ENCODE results near the gene FRAS1. TPM values are rescaled to one million over a fixed set of nuclear protein-coding genes. Genes with fewer than 3 reads are reported as not detected.

FRAS1 gene
- total and polyA plus RNA-seq, 8 donors, result 15.3 to 48.9 (median 40.4) TPM

DNA sequence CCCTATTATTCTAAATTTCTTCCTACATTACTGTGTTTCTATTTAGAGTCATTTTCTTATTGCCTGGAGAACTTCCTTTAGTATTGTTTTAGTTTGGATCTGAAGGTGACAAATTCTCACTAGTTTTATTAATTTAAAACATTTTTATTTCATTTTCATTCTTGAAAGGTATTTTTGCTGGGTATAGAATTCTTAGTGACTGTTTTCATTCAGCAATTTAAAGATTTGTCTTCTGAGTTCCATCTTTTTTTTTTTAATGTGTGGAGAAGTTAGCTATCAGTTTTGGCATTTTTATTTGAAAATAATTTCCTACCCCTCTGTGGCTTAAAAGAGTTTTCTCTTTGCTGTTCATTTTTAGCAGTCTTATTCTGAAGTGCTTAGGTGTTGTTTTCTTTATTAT, 169.2 kb downstream of the FRAS1 start:
- Histone ChIP-seq H3K27me3 (no peaks in the 10 kb centered on the region), H3K36me3 (no peaks in the 10 kb centered on the region), H3K27ac (no peak overlapping the region), H3K4me1 (no peaks in the 10 kb centered on the region), H3K9me3 (peaks cover 0 to 18% of the 10 kb centered on the region in 2 donors), H3K4me3 (no peak overlapping the region)
- DNase-seq (no peak), ATAC-seq (no peak)
- intact Hi-C loops (cut with DNase I), result no loop called here
- TF ChIP-seq, protein P1, sequence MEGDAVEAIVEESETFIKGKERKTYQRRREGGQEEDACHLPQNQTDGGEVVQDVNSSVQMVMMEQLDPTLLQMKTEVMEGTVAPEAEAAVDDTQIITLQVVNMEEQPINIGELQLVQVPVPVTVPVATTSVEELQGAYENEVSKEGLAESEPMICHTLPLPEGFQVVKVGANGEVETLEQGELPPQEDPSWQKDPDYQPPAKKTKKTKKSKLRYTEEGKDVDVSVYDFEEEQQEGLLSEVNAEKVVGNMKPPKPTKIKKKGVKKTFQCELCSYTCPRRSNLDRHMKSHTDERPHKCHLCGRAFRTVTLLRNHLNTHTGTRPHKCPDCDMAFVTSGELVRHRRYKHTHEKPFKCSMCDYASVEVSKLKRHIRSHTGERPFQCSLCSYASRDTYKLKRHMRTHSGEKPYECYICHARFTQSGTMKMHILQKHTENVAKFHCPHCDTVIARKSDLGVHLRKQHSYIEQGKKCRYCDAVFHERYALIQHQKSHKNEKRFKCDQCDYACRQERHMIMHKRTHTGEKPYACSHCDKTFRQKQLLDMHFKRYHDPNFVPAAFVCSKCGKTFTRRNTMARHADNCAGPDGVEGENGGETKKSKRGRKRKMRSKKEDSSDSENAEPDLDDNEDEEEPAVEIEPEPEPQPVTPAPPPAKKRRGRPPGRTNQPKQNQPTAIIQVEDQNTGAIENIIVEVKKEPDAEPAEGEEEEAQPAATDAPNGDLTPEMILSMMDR (IDR thresholded peaks at IDR 0.05), result no peak

GRCh38 chr4:78227411-78228057, 170.4 kb downstream of the FRAS1 start:
- Histone ChIP-seq H3K4me3 (no peak overlapping the region), H3K36me3 (no peaks in the 10 kb centered on the region), H3K27me3 (no peaks in the 10 kb centered on the region), H3K27ac (no peak overlapping the region), H3K4me1 (no peaks in the 10 kb centered on the region), H3K9me3 (peaks cover 0 to 18% of the 10 kb centered on the region in 2 donors)
- ATAC-seq (no peak), DNase-seq (no peak)
- TF ChIP-seq, protein P1 (IDR thresholded peaks at IDR 0.05), result no peak
- intact Hi-C loops (cut with DNase I), result no loop called here

DNA sequence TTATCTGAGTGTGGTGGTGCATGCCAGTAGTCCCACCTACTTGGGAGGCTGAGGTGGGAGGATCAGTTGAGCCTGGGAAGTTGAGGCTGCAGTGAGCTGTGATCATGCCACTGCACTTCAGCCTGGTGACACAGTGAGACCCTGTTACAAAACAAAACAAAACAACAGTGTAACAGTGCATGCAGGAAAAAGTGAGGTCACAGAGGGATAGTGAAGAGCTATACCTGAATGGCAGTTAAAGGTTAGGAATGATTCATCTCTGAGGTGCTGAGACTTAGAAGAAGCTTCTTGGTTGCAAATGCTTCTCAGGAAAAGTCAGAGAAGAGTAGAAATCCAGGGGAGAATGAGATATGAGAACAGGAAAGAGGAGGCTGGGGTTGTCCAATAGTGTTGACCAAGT, 178.7 kb downstream of the FRAS1 start:
- no peak overlapping the region for H3K27ac ChIP-seq
- TF ChIP-seq, protein P1 (IDR thresholded peaks at IDR 0.05), result no peak
- ATAC-seq (no peak), DNase-seq (no peak)
- H3K9me3 ChIP-seq, result no peaks in the 10 kb centered on the region
- H3K36me3 ChIP-seq, result no peaks in the 10 kb centered on the region
- H3K4me3 ChIP-seq, result no peak overlapping the region
- no peaks in the 10 kb centered on the region for H3K4me1 ChIP-seq
- H3K27me3 ChIP-seq, result no peaks in the 10 kb centered on the region
- intact Hi-C loops (cut with DNase I), result no loop called here

DNA sequence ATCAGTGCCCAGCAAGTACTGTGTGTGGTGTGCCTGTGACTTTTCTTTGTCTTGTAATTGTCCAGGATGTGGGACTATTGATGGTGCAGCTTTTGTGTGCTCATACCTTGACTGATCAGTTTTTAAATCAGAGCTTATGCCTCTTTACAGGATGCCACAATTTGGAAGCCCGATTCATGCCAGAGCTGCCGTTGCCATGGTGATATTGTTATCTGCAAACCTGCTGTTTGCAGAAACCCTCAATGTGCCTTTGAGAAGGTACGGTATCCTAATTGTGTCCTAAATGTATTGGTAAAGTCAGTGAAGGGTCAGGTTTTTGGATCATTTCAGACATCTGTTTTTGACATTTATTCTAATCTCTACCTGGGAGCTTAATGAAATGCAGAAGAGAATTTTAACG, 180.2 kb downstream of the FRAS1 start:
- Histone ChIP-seq H3K4me3 (no peak overlapping the region), H3K27ac (no peak overlapping the region), H3K27me3 (no peaks in the 10 kb centered on the region), H3K4me1 (no peaks in the 10 kb centered on the region), H3K9me3 (no peaks in the 10 kb centered on the region), H3K36me3 (no peaks in the 10 kb centered on the region)
- no peak for ATAC-seq
- TF ChIP-seq, protein P1 (IDR thresholded peaks at IDR 0.05), result no peak
- intact Hi-C loops (cut with DNase I), result no loop called here
- no peak for DNase-seq

DNA sequence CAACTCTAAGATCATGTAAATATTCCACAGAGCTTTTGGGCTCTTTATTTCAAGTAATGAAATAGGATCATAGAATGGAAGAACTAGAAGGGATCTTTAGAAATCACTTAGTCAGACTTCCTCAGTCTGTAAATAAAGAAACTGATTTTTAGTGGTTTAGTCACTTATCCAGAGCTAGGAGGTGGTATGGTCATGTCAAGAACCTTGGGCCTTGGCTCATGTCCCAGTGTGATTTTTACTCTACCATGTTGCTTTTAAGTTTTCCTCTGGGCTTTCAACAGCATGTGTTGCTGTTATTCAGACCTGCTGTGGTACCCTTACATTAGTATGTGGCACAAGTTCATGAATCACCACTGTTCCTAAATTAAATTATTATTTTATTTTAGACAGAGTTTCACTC, 184.9 kb downstream of the FRAS1 start:
- no peaks in the 10 kb centered on the region for H3K9me3 ChIP-seq
- TF ChIP-seq, protein P1 (IDR thresholded peaks at IDR 0.05), result no peak
- no peaks in the 10 kb centered on the region for H3K36me3 ChIP-seq
- intact Hi-C loops (cut with DNase I), result no loop called here
- H3K27ac ChIP-seq, result no peak overlapping the region
- no peak overlapping the region for H3K4me3 ChIP-seq
- no peaks in the 10 kb centered on the region for H3K27me3 ChIP-seq
- ATAC-seq, result no peak
- DNase-seq, result no peak
- H3K4me1 ChIP-seq, result no peaks in the 10 kb centered on the region
